Dedifferentiated amniotic fluid mesenchymal stem cell (primary cell): ENCODE measurements around the gene CELF2.
"Not testable (repeated sequence)": the region's sequence is repeated elsewhere in the genome, so short reads cannot be mapped to it uniquely, and the experiment has no call there.

Experiments used
- DNase-seq: peaks from one replicate; pipeline ENCODE4 v3.0.0-alpha.2; 2016; ENCODE audit errors: extremely low spot score

CELF2 gene

GRCh38 chr10:11017570-11018431, at the start of gene CELF2:
TSS of gene CELF2 (plus strand) at chr10:11017872. CDS start at chr10:11018090, 218 bp downstream.
- DNase-seq: no peak

DNA sequence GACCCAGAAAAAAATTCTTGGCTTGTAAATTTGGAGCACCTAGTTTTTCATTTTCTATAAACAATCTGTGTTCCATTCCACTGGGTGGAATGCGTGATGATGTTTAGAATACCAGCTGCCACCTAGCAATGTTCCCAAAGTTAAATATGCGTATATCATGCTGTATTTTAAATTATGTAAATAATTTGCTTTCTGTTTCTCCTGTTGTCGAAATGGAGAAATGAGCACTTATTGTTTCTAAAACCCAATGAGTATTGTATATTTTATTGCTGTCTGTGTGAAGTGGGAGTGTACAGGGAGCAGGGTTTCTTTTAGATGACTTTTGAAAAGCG, 49.4 kb upstream of the CELF2 start:
- DNase-seq: no peak

DNA sequence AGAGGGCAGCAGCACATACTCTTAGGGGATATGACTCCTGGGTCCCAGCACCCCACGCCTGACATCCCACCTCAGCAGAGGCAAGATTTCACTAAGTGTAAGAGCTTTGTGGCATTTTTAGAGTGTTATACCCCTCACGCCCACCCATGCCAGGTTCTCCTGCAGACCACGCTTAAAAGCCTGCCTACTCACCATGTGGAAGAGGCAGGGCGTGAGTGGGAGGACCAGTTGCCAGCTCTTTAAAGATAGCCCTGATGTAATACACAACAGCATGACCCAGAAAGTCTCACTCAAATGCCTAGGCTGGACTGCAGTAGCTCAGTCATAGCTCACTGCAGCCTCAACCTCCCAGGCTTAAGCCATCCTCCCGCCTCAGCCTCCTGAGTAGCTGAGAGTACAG, 44.4 kb upstream of the CELF2 start:
- DNase-seq: no peak

DNA sequence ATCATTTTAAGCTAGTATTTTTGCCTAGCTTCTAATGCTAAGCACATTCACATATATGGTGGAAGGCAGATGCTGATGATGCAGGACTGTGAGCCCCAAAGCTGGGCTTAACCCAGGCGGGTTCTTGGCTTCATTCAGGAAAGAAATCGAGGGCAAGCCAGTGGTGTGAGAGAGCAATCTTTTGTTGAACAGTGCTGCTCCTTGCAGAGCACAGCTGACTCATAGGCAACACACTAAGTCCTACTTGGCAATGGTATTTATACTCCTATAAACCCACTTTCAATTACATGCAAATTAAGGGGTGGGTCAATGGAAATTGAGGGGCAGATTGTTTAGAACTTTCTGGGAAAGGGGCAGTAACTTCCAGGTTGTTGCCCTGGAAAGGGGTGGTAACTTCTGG, 42.0 kb upstream of the CELF2 start:
- DNase-seq: no peak

GRCh38 chr10:10976652-10977051, 41.0 kb upstream of the CELF2 start:
- DNase-seq: no peak

DNA sequence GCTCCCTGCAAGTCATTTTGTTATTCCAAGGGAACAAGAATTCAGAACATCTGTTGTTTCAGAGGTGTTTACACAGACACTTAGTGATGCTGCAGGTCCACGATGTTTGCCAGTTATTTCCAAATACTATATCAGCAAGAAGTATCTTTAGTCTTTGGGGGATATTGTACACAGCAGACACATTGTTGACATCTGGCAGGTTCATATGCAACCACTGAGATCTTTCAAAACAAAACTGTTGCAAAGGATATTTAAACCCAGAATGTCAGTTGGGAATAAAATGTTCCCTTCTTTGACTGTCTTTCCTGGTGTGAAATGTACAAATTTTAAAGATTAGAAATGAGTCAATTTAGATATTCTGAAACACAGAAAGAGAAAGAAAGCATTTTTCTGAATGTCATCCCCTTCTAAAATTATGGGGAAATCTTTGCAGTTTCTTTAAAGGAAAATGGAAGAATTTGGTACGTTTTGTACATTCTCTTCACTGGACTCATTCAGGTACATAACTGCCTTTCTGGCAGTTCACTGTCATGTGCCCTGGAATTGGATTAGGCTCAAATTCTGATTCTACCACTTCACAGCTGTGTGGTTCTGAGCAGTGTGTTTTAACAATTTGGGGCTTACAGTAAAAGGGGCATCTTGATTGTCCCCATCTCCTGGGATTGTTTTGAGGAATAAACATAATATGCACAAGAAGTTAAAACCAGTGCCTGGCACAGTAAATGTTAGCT, 40.3 kb upstream of the CELF2 start:
- DNase-seq: no peak

DNA sequence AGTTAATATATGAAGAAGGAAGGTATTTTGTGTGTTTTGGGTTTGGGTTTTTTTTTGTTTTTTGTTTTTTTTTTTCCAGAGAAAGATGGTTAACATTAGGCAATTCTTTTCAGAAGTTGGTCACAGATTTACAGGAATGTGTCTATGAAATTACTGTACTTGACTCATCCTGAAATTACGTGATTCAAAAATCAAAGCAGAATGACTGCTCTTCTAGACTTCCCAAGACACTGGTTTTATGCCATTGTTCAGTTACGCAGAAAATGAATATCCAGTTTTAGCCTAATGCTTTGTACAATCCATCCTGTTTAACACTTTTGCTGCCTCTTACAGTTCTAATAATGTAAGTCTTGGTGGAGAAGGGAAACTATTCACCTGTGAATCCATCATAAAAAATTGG, 39.7 kb upstream of the CELF2 start:
- DNase-seq: no peak

- no peak for DNase-seq
Observed at GRCh38 chr10:10985361-10985760, 32.3 kb upstream of the CELF2 start.

DNA sequence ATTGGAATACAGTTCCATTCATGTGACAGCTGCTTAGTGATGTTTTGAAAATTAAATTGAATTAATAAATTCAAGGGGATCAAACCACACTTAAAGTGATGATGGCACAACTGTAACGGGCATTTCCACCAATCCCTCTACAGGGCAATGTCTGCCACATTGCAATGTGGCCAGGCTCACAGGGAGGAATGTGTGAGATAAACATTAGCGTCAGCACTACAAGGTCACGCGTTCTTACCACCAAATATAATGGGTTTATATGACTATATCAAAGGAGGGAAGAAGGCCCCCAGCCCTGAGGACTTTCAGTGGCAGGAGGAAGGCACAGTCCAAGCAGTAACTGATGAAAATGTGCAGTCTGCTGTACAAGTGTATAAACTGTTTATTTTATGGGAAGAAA, 31.1 kb upstream of the CELF2 start:
- no peak for DNase-seq

GRCh38 chr10:10987111-10987510, 30.6 kb upstream of the CELF2 start:
- DNase-seq: no peak

- DNase-seq: no peak
Observed at GRCh38 chr10:10989669-10990068, 28.0 kb upstream of the CELF2 start.

DNA sequence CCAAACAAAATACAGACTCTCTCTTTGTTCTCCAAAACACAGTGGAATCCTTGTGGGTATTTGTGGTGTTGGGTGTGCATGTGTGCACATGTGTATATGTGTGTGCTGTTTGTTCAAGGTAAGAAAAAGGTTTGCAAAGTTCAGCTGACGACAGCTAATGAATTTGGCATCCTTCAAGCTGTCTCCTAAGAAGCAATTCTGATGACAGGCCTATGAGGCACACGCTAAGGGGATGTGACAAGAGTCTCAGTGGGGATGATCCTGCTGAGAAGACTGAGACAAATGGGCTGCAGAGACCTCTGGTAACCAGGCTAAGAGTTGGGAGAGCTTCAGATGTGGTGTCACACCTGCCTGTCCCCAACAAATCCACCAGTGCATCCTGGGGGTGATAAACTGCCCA, 26.5 kb upstream of the CELF2 start:
- DNase-seq: no peak

DNA sequence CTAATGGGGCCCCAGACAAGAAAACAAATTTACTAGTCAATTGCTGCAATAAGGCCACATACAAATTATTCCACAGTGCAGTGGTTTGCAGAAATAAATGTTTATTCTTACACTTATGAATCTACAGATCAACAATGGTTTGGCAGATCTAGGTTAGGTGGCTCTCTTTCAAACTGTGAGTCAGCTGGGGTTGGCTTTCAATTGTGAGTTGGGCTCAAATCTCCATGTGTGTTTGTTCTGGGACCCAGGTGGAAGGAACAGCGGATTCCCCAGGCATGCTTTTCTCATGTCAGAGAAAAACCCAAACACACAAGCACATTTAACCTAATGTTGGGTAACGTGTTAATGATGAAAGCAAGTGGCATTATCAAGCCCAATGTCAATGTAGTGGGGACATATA, 25.6 kb upstream of the CELF2 start:
- DNase-seq: no peak

DNA sequence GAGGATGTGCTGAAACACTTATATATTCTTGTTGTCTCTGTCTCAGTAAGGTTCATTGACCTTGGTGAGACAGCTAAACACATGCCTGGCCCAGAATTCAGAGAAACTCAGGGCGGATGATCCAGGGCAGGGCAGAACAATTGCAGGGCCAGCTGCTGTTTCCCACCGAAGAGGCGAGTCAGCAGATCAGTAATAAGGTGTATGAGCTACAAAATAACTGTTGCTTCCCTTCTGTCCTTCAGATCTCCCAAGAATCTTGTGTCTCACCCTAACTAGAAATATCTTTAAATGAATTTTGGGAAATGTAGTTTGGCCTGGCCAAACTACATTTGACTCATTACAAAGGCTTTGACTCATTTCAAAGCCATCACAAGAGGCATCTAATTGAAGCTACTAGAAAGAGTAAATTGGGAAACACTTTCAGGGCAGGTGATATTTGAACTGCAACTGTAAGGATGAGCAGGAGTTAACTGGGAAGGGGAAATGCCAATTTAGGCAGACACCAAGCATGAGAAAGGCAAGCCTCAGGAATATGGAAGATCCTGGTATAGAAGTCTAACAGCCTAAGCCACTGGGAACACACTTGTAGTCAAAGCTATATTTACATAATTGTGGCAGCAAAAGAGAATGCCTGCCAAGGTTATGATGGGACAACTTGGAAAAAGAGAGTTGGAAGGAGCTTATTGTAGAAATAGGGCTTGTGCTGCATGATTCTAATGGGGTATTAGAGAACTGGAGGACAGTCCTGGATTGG, 24.5 kb upstream of the CELF2 start:
- DNase-seq: no peak

GRCh38 chr10:10993785-10994184, 23.9 kb upstream of the CELF2 start:
- no peak for DNase-seq

- no peak for DNase-seq
Observed at GRCh38 chr10:10994360-10994759, 23.3 kb upstream of the CELF2 start.

DNA sequence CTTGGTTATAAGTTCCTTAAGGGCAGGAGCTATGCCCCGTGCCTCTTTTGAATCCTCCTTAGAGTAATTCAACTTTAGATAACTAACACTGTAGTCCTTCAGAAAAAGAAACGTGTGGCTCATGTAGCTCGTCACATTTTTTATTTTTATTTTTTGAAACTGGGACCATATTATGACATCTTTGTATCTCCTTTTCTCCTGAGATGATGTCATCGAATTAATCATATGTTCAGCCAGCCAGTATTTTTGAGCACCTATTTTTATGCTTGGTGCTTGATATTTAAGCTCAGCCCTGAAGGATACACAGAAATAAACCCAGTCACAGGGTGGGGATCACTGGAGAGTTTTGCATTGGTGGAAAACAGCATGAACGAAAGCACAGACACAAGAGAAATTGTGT, 22.6 kb upstream of the CELF2 start:
- DNase-seq: no peak

DNA sequence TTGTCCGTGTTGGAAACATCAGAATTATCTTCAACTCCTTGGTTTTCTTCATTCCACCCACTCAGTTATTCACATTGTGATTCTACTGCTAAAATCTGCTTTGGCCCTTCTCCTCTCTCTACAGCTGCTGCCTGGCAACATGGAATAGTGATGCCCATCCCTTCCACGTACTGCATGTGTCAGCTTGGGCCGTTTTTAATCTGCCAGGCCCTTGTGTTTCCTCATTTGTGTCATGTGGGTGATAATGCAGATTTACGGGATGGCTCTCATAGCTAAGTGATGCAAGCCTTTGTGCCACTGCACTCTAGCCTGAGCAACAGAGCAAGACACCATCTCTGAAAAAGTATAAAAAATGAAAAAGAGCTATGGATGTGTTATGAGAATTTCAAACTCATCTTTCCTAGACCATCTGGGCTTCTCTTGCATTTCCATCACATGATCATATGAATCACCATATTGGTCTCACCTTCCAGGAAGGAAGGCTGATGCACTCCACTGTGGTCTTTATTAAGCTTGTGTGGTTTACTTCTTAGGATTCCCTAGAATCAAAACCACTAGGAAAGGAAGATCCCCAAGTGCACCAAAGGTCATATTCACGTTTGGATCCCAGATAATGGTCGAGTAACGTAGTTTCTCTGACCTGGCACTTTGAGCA, 20.6 kb upstream of the CELF2 start:
- DNase-seq: no peak

- DNase-seq: not testable (repeated sequence)
Observed at GRCh38 chr10:10999501-10999900, 18.2 kb upstream of the CELF2 start.

DNA sequence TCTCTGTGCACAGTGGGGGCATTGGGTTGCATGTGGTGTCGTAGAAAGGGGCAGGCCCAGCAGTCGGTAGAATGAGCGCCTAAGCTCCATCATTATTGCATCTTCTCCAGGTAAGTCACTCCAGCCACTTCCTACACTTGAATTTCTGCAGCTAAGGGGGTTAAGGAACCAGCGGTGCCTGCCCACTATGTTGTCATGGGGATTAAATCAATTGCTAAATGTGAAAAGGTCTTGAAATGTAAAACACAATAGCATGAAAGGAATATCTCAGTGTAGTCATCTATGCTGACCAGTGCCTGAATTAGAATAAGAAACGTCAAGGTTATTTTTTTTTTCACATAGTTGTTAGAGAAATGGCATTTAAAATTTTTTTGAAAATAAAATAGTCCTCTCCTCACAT, 15.2 kb upstream of the CELF2 start:
- DNase-seq: no peak

GRCh38 chr10:11002916-11003315, 14.8 kb upstream of the CELF2 start:
- DNase-seq: no peak

- no peak for DNase-seq
Observed at GRCh38 chr10:11003679-11004078, 14.0 kb upstream of the CELF2 start.
